ENCODE measurements around the gene ATG3.
"Not testable (repeated sequence)": the region's sequence is repeated elsewhere in the genome, so short reads cannot be mapped to it uniquely, and the experiment has no call there.

Gene ATG3

GRCh38 chr3:112546216-112546759 lies 15.5 kb downstream of the ATG3 start:
- TF ChIP-seq ISL1 (CRISPR knock-in tag; IDR thresholded peaks at IDR 0.05), result 0 out of 2 replicates have a peak, but pooled peaks have one; percentile 17
- TF ChIP-seq BACH2 (CRISPR knock-in tag; IDR thresholded peaks at IDR 0.05; ENCODE audit: borderline replicate concordance), result no peak
- no peak for TF ChIP-seq ESRRG (CRISPR knock-in tag; IDR thresholded peaks at IDR 0.05)
- no peak for TF ChIP-seq RARB (CRISPR knock-in tag; IDR thresholded peaks at IDR 0.05)
- peak; percentile 75; the same call in 2 of the 3 replicates for ATAC-seq

- no peak for TF ChIP-seq PATZ1 (CRISPR knock-in tag; IDR thresholded peaks at IDR 0.05; ENCODE audit: borderline replicate concordance)
- no peak for ATAC-seq
Observed at GRCh38 chr3:112539825-112540650, 21.7 kb downstream of the ATG3 start.

GRCh38 chr3:112531358-112531781 lies 30.4 kb downstream of the ATG3 start:
- peak; percentile 48; the same call in 2 of the 3 replicates for ATAC-seq

GRCh38 chr3:112530573-112530972 lies 31.2 kb downstream of the ATG3 start:
- TF ChIP-seq RARB (CRISPR knock-in tag; IDR thresholded peaks at IDR 0.05) (no peak), POU6F1 (CRISPR knock-in tag; IDR thresholded peaks at IDR 0.05; ENCODE audit: borderline replicate concordance, low read depth) (no peak), PATZ1 (CRISPR knock-in tag; IDR thresholded peaks at IDR 0.05; ENCODE audit: borderline replicate concordance) (no peak), GLIS3 (CRISPR knock-in tag; IDR thresholded peaks at IDR 0.05) (no peak), ISL1 (CRISPR knock-in tag; IDR thresholded peaks at IDR 0.05) (no peak), ZNF70 (CRISPR knock-in tag; IDR thresholded peaks at IDR 0.05) (no peak), CSDC2 (CRISPR knock-in tag; IDR thresholded peaks at IDR 0.05) (no peak), TOX (CRISPR knock-in tag; IDR thresholded peaks at IDR 0.05; ENCODE audit: borderline replicate concordance) (no peak), ZNF8 (CRISPR knock-in tag; IDR thresholded peaks at IDR 0.05) (no peak), TCF4 (CRISPR knock-in tag; IDR thresholded peaks at IDR 0.05; ENCODE audit: borderline replicate concordance) (no peak), SNAI2 (CRISPR knock-in tag; IDR thresholded peaks at IDR 0.05) (no peak), OSR1 (CRISPR knock-in tag; IDR thresholded peaks at IDR 0.05) (no peak), ZC3H10 (CRISPR knock-in tag; IDR thresholded peaks at IDR 0.05) (no peak), ZFP30 (CRISPR knock-in tag; IDR thresholded peaks at IDR 0.05) (no peak), BACH2 (CRISPR knock-in tag; IDR thresholded peaks at IDR 0.05; ENCODE audit: borderline replicate concordance) (no peak), CREB5 (CRISPR knock-in tag; IDR thresholded peaks at IDR 0.05; ENCODE audit: low read depth) (no peak), ZNF565 (CRISPR knock-in tag; conservative IDR thresholded peaks at IDR 0.05; ENCODE audit: low read depth) (no peak)
- no peak for ATAC-seq

More at GRCh38 chr3:112531358-112531781, 30.4 kb downstream of the ATG3 start:
- no peak for TF ChIP-seq ZFP3 (CRISPR knock-in tag; IDR thresholded peaks at IDR 0.05)
- TF ChIP-seq BACH2 (CRISPR knock-in tag; IDR thresholded peaks at IDR 0.05; ENCODE audit: borderline replicate concordance), result no peak
- no peak for TF ChIP-seq ESRRG (CRISPR knock-in tag; IDR thresholded peaks at IDR 0.05)
- no peak for TF ChIP-seq ZNF565 (CRISPR knock-in tag; conservative IDR thresholded peaks at IDR 0.05; ENCODE audit: low read depth)
- no peak for TF ChIP-seq ZNF70 (CRISPR knock-in tag; IDR thresholded peaks at IDR 0.05)
- TF ChIP-seq PATZ1 (CRISPR knock-in tag; IDR thresholded peaks at IDR 0.05; ENCODE audit: borderline replicate concordance), result no peak
- no peak for TF ChIP-seq TCF4 (CRISPR knock-in tag; IDR thresholded peaks at IDR 0.05; ENCODE audit: borderline replicate concordance)

GRCh38 chr3:112524127-112524526 lies 37.6 kb downstream of the ATG3 start:
- ATAC-seq, result not testable (repeated sequence)
